Stimulated activated CD4-positive, alpha-beta T cell treated with anti-CD3 and anti-CD28 coated beads, Interleukin-15, amount 100 ng/mL, for 24 hours (primary cell): ENCODE data around the gene TLE3.

Source experiments
- DNase-seq: peaks from one replicate; pipeline ENCODE4 v3.0.0-alpha.2; 2020

TLE3 gene

GRCh38 chr15:70082281-70082900 lies 15.3 kb downstream of the TLE3 start:
- DNase-seq = no peak

GRCh38 chr15:70081612-70082011 lies 16.1 kb downstream of the TLE3 start:
- DNase-seq = no peak

GRCh38 chr15:70080347-70080746 lies 17.4 kb downstream of the TLE3 start:
- no peak for DNase-seq

- DNase-seq = no peak
Measured at GRCh38 chr15:70079888-70080287, 17.8 kb downstream of the TLE3 start.

GRCh38 chr15:70078578-70079417 lies 18.9 kb downstream of the TLE3 start:
- DNase-seq = no peak

- no peak for DNase-seq
Measured at GRCh38 chr15:70077188-70078147, 20.2 kb downstream of the TLE3 start.

- DNase-seq = no peak
Measured at GRCh38 chr15:70074380-70074779, 23.3 kb downstream of the TLE3 start.

- DNase-seq = no peak
Measured at GRCh38 chr15:70072479-70072878, 25.2 kb downstream of the TLE3 start.

GRCh38 chr15:70071799-70072198 lies 25.9 kb downstream of the TLE3 start:
- no peak for DNase-seq

GRCh38 chr15:70069716-70070115 lies 28.0 kb downstream of the TLE3 start:
- no peak for DNase-seq

GRCh38 chr15:70068783-70069565 lies 28.7 kb downstream of the TLE3 start:
- DNase-seq = no peak

- DNase-seq = no peak
Measured at GRCh38 chr15:70067681-70068080, 30.0 kb downstream of the TLE3 start.

- DNase-seq = no peak
Measured at GRCh38 chr15:70067011-70067410, 30.7 kb downstream of the TLE3 start.

- DNase-seq = no peak
Measured at GRCh38 chr15:70066447-70066846, 31.3 kb downstream of the TLE3 start.

- DNase-seq = no peak
Measured at GRCh38 chr15:70066004-70066403, 31.7 kb downstream of the TLE3 start.

- no peak for DNase-seq
Measured at GRCh38 chr15:70065006-70065722, 32.6 kb downstream of the TLE3 start.

- no peak for DNase-seq
Measured at GRCh38 chr15:70064441-70064840, 33.3 kb downstream of the TLE3 start.

GRCh38 chr15:70063980-70064379 lies 33.7 kb downstream of the TLE3 start:
- no peak for DNase-seq

- no peak for DNase-seq
Measured at GRCh38 chr15:70063261-70063925, 34.3 kb downstream of the TLE3 start.

GRCh38 chr15:70062321-70062956 lies 35.3 kb downstream of the TLE3 start:
- no peak for DNase-seq
